Glomerular visceral epithelial cell (primary cell): Measurements from ENCODE around the gene MLLT6.

Experiments
- DNase-seq: peaks from one replicate; pipeline ENCODE4 v3.0.0-alpha.2; 2016; ENCODE audit errors: extremely low spot score

MLLT6 gene

DNA sequence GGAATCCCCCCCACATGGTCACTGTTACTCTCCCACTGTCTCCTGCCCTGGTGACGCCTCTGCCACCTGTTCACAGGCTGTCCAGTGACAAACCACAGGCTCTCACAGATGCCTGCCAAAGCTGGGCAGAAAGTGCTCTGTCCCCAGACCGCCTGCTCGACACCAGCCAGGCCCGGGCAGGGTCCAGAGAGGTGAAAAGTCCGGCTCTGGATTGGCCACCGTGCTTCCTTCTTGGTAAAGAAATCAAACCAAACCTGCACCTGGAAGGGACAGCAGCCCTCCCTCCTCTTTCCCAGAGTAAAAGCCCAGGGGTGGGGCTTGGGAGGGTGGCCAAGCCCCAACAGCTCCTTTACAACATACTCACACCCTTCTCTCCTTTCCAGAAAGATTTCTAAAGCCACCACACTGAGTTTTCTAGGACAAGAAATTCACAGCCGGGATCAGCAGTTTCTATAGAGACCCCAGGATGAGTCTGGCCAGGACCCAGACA lies 36.9 kb downstream of the MLLT6 start:
- no peak for DNase-seq

DNA sequence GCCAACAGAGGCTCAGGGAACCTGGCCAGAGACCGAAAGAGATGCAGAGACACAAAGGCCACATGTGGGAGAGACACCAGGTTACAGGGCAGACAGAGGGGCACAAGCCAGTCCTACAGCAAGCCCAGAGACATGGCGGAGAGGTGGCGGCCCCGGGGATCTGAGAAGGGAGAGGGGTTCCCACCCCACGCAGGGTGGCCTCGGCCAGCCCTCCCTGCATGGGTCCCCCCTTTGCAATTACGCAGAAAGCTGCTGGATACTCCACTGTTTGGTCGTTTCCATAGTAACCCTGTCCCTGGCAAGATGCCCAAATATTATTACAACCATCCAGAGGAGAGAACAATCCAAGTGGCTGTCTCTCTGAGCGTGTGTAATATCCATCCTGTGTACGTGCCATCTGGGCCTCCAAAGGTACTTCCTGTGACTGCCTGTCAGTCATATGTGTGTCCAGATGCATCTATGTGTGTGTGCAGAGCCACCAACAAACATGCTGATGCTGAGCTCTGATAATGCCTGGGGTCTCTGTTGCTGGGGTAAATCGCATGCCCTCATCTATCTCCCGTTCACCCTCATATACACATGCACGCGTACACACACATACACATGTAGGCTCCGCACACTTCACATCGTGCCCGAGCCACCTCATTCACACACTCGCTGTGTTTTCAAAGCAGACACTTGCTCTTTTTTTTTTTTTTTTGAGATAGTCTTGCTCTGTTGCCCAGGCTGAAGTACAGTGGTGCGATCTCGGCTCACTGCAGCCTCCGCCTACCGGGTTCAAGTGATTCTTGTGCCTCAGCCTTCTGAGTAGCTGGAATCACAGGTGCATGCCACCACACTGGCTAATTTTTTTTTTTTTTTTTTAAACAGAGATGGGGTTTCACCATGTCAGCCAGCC lies 37.6 kb downstream of the MLLT6 start:
- DNase-seq, result peak; percentile 66

DNA sequence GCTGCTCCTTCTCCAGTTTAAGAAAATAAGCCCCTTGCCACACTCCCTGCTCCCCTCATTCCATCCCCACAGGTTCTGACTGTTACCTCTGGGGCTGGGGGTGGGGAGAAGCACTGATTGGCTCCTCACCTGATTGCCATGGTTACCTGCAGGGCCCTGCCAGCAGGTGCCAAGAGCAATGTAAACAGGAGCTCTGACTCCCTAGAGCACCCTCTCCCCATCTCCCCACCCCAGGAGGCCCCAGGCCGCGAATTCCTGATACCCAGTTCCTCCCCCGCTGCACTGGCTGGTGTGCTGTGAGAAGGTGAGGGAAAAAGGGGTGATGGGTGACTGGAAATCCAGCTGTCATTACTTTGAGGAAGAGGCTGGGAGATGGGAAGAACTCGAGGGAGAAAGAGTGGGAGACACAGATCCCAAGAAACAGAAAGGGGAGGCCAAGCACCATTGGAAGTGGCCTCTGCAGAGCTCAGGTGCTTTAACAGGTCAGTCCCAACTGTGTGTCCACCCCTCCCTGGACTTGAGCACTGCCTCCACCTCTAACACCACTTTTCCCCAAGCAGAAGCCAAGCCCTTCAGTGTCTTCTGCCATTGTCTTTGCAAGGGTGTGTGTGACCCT lies 38.6 kb downstream of the MLLT6 start:
- DNase-seq, result no peak

GRCh38 chr17:38745545-38745944 lies 40.5 kb downstream of the MLLT6 start:
- DNase-seq, result peak; percentile 50

DNA sequence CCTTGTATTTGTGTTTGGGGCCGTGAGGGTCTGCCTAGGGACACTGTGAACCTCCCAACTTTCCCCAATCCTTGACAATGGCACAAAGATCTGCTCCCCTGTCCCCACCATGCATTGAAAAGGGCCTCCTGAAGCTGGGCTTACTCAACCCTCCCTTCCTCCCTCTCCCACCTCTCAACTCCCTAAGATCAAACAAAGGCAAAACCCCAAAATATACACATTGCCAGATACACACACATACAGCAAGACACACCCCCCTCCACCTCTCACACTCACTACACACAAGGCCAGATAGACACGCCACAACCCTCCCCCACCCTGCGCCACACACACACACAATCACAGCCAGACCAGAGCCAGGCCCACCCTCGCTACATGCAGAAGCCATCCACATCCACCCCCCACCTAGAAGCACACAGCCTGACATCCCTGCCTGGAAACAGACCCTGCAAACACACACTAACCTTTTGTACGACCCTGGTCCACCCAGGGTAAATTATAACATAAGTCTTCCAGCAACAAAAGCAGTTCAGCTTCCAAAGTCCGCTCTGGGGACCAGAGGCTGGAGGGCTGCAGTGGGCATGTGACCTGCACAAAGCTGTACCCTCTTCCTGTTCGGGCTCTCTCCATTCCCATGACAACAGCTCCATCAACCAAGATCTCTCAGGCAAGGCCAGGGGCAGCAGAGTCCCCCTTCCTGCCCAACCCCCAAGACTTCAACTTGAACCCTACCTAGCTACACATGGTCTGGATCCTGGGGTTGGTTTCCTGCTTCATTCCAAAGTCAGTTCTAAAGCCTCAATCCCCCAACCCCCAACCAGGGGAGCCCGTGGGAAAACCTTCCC lies 41.2 kb downstream of the MLLT6 start:
- no peak for DNase-seq

DNA sequence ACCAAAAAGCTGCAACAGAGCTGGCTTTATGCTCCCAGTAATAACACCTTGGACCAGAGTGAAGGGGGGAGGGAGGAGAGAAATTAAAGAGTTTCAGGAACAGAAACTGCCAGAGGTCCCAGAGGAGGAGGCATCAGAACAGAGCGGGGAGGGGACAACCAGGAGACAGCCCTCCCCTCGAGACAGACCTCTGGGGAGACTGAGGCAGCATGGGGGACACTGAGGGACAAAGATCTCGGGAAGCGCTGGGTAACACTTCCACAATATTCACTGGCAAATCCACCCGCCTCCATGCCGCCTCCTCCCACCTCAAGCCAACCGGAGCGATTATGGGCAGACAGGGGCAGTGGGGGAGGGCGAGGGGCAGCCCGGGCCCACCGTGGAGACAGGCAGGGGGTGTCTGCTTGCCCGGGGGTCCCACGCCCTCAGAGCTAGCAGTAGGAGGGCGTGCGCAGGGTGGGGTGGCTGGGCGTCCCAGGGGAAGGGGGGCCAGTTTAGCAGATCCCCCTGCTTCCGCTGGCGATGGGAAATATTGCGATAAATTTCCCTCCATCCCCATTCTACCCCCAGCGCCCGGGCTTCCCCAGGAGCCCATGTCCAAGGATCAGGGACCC lies 41.9 kb downstream of the MLLT6 start:
- DNase-seq, result no peak

- no peak for DNase-seq
These were observed 42.5 kb downstream of the MLLT6 start for GRCh38 chr17:38747463-38748148.

DNA sequence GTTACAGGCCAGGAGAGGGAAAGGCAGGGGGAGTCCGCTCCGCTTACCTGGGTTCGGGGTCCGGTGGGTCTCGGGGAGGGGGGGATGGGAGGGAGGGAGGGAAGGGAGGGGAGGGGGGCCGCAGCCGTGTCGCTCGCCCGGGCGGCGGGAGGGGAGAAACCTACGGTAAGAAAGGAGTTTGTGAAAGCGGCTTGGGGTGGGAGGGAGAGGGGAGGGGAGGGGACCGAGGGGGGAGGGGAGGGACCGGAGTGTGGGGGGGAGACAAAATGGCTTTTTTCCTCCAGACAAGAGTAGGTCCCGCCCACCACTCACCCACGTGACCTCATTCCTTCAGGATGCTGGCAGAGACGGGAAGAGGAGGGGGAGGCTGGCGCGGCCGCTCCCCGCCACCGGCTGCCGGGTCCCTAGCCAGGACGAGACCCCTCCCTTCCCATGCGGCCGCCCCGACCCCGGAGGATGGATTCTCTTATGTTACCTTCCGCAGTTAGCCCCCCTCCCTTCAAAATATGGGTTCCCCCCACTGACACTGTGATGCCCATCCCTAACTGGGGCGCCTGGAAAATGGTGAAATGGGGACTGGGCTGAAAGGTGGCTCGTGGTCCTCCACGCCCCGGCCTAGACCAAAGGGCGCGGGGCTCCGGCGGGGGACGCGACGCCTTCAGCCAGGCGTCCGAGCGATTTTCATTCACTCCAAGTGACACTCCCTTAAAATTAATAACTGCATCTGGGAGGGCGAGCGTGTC lies 43.2 kb downstream of the MLLT6 start, which contains the start of gene PCGF2:
PCGF2 (minus strand) TSS at position 188 of the 743 bp plus-strand sequence. CDS start 7,934 bp downstream, outside the sequence.
- DNase-seq, result peak; percentile 91

DNA sequence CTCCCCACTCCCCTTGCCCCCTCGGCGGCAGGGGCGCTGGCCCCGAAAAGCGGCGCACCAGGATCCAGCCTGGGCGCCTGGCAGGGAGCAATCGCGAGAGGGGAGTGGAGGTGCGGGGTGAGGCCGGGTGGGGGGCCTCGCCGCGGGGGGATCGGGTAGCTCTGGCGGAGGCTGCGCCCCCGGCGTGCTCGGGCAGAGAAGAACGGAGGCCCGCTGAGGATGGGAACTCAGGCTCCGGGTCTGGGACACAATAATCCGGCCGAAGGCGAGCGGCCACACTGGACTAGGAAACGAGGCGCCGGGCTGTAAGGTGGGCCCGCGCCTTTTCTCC lies 43.8 kb downstream of the MLLT6 start:
- DNase-seq, result no peak

DNA sequence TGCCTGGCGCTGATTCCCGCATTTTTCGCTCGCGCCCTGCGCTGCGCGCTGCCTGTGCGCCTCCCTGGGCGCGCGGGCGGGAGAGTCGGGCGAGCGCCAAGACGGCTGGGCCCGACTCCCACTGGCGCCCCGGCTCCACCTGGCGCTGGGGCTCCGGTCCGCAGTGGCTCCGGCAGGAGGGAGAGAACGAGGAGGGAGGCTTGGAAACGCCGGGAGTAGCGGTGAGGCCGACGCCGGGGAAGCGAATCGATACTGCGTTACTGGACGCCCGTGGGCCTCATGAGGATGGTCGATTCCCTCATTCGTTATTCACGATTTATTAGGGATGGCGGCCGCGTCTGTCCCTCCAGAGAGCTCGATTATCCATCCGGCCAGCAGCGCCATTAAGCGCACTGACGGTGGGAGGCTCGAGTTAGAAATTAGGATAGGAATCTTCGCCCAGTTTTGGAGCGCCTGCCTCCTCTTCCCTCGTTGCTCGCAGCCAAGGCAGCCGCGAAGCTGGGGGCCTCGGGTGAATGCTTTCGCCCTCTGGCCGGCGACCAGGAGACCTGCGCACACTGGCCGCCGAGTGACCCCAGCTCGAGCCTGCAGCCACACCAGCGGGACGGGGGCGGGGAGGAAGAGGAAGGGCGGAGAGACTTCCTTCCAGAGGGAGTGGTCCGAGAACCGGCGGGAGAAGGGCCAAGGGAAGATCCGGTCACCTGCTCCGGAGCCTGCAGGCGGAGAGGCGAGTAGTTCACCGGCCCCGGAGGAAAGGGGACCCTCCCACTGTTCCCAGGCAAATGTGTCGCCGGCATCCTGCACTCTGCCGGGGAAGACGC lies 44.4 kb downstream of the MLLT6 start:
- peak; percentile 94 for DNase-seq

DNA sequence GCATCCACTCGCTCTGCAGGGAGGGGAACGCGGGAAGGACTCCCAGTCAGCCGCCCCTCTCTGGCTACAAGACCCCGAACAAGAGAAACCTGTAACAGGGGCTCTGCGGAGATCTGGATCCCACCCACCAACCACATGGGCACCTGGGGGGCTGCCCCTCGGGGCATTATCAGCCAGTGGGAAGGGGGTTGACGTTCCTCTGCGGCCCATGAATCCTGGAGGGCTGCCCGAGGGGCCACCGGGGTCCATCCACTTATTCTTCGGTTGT lies 44.9 kb downstream of the MLLT6 start:
- no peak for DNase-seq

DNA sequence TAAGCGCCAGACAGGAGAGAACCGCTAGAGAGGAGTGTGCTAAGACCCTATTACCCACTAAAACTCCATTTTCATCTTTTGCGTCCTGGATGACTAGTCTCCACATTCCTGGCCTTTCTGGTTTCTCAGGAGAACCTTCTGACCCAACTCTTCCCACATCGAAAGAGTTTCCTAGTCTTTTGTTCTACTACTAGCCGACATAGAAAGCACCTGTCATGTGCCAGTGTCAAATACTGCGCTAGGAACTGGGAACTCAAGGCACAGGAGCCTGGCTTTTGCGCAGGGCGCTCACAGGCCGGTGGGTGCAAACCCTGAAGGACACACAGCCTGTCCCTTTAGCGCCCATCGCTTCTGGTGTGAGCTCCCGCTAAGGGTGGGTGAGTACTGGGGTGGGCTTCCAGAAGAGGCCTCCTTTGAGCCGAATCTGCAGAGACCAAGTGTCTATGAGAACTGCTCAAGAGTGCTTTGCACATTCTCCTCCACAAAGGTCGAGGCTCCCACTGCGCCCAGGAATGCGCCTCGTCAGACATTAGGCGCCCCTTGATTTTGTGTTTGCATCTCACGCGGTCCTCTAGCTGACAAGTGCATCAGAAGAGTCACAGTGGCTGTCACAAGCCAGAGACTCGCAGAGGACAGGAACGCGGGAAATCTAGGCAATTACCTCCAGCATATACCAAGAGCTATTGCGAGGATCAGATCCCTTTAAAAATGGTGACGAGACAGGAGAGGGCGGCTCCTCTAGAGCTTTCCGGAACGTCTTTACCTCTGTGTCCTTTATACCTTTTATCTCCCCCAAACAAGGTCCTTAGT lies 45.4 kb downstream of the MLLT6 start:
- no peak for DNase-seq

GRCh38 chr17:38751144-38751807 lies 46.2 kb downstream of the MLLT6 start:
- peak; percentile 58 for DNase-seq

DNA sequence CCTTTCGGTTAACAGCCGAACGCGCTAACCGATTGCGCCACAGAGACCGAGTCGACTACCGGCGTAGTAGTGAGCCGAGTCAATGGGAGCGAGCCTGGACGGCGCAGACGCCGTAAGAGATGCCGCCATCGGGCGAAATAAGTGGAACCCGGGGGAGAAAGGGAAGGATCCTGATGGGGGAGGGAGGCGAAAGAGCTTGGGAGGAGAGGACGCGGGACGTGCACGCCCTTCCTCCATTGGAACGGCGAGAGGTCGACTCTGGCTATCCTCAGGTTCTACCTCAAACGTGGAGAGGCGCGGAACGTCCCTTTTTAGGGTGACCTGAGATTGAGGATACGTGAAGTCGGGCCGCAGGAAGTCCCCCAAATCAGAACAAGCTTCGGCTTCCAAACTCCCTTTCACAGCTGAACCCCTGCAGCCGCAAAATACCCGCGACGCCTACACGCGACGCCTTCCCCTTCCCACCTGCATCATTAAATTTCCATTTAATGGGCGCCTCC lies 46.8 kb downstream of the MLLT6 start:
- peak; percentile 89 for DNase-seq

GRCh38 chr17:38752308-38753070 lies 47.4 kb downstream of the MLLT6 start, which contains the start of gene PSMB3:
Gene PSMB3 (plus strand): TSS chr17:38752741. CDS start chr17:38752827, 86 bp downstream.
- peak; percentile 99 for DNase-seq

DNA sequence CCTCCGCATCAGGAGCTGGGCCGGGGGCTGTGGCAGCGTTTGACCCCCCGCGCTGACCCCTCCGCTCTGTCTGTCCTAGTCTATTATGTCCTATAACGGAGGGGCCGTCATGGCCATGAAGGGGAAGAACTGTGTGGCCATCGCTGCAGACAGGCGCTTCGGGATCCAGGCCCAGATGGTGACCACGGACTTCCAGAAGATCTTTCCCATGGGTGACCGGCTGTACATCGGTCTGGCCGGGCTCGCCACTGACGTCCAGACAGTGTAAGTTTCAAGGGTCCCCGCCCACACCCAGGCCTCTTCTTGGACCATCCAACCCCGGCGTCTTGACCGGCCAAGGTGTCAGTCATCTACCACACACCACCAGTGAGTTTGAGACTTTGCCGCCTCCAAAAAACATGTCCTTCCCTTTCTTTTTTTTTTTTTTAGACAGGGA lies 48.0 kb downstream of the MLLT6 start:
- DNase-seq, result no peak

DNA sequence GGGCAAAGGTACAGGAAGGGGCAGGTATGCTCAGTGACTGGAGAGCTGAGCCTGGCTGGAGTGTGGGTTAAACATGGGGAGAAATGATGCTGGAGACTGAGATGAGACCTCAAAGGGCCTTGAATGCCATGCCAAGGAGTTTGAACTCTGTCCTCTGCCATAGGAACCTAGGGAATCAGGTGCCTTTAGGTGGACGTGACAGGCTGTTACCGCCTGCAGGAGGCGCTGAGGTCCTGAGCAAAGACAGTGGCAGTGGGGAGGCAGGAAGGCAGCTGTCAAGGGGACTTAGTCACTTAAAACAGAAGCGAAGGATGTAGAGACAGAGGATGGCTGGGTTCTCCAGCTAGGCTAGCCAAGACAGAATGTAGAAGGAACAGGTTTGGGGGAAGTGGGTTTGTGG lies 56.5 kb downstream of the MLLT6 start:
- peak; percentile 38 for DNase-seq
